GM23248 (cell line): ENCODE data around the gene PDCD7. TPM values are rescaled to one million over a fixed set of nuclear protein-coding genes. Genes with fewer than 3 reads are reported as not detected.
"Not testable (repeated sequence)": the region's sequence is repeated elsewhere in the genome, so short reads cannot be mapped to it uniquely, and the experiment has no call there.

Experiments used
- DNase-seq: peaks from one replicate; pipeline ENCODE4 v3.0.0-alpha.2; 2015
- H2AFZ ChIP-seq: fragments of 200-600 bp; sonication (generic); 2 replicates; pipeline ENCODE4 v1.6.1; 2016; ENCODE audit warnings: antibody characterized with exemption
- H3F3A ChIP-seq: fragments of 200-600 bp; sonication (generic); 2 replicates; pipeline ENCODE4 v1.6.1; 2016; ENCODE audit warnings: mild to moderate bottlenecking, antibody characterized with exemption, mixed run types; ENCODE audit not compliant: insufficient read depth
- H3K27ac ChIP-seq: fragments of 200-600 bp; sonication (generic); 2 replicates; pipeline ENCODE4 v1.5.1; 2016; ENCODE audit warnings: mild to moderate bottlenecking
- H3K27me3 ChIP-seq: fragments of 200-600 bp; sonication (generic); replicated peaks from 2 replicates; pipeline ENCODE4 v1.6.1; 2016; ENCODE audit warnings: mild to moderate bottlenecking; ENCODE audit not compliant: insufficient read depth
- H3K36me3 ChIP-seq: fragments of 200-600 bp; sonication (generic); 2 replicates; pipeline ENCODE4 v1.6.1; 2016; ENCODE audit warnings: low read depth, mild to moderate bottlenecking
- H3K4me1 ChIP-seq: fragments of 200-600 bp; sonication (generic); 2 replicates; pipeline ENCODE4 v1.6.1; 2016; ENCODE audit warnings: mild to moderate bottlenecking; ENCODE audit not compliant: insufficient read depth
- H3K4me2 ChIP-seq: fragments of 200-600 bp; sonication (generic); one replicate; pipeline ENCODE4 v1.6.1; 2016; ENCODE audit warnings: mild to moderate bottlenecking; ENCODE audit not compliant: unreplicated experiment
- H3K4me3 ChIP-seq: fragments of 200-600 bp; sonication (generic); 2 replicates; pipeline ENCODE4 v1.5.1; 2016; ENCODE audit warnings: mild to moderate bottlenecking
- H3K79me2 ChIP-seq: fragments of 200-600 bp; sonication (generic); 2 replicates; pipeline ENCODE4 v1.6.1; 2016; ENCODE audit warnings: mild to moderate bottlenecking; ENCODE audit not compliant: insufficient read depth
- H3K9ac ChIP-seq: fragments of 200-600 bp; sonication (generic); 2 replicates; pipeline ENCODE4 v1.6.1; 2016; ENCODE audit warnings: mild to moderate bottlenecking
- H3K9me2 ChIP-seq: fragments of 200-600 bp; sonication (generic); 2 replicates; pipeline ENCODE4 v1.6.1; 2016; ENCODE audit warnings: mixed run types, mild to moderate bottlenecking, moderate library complexity; ENCODE audit not compliant: insufficient read depth
- H3K9me3 ChIP-seq: fragments of 200-600 bp; sonication (generic); one replicate; pipeline ENCODE4 v1.6.1; 2017; ENCODE audit warnings: low read depth
- H4K20me1 ChIP-seq: fragments of 200-600 bp; sonication (generic); 2 replicates; pipeline ENCODE4 v1.6.0; 2016; ENCODE audit not compliant: insufficient read depth
- EZH2 ChIP-seq: fragments of 200-600 bp; sonication (generic); IDR thresholded peaks from 2 replicates; pipeline ENCODE4 v1.6.1; 2018; ENCODE audit warnings: antibody characterized with exemption, mild to moderate bottlenecking; ENCODE audit not compliant: insufficient read depth, poor library complexity, severe bottlenecking
- EZH2phosphoT487 ChIP-seq: fragments of 200-600 bp; sonication (generic); IDR thresholded peaks from 2 replicates; pipeline ENCODE4 v1.6.1; 2018; ENCODE audit warnings: antibody characterized with exemption, moderate library complexity, mild to moderate bottlenecking, low read depth; ENCODE audit not compliant: insufficient read depth
- WGBS, 2 experiments: methylation state at CpG; one replicate each; pipeline ENCODE4 v1.1.6; 2015 to 2017; ENCODE audit warnings: low lambda C conversion rate in 2 of 2, low coverage in 1 of 2; ENCODE audit errors: missing lambda C conversion rate in 2 of 2; 5-methylcytosine and 5-hydroxymethylcytosine counted together
- in situ Hi-C: fragments of 300-500 bp; cut with MboI; formaldehyde crosslinking; loops from 2 replicates; pipeline ENCODE4 v1.15.0; 2020
- polyA plus RNA-seq: library from polyadenylated mRNA; unstranded; fragments of >200 nt; fragmentation: Nextera tagmentation; extraction: Ambion mirVana; gene quantifications from 2 replicates; pipeline ENCODE4 v1.2.1, GENCODE V29; 2016
- total RNA-seq: library from RNA; depleted of rRNA; stranded (reverse); fragments of >200 nt; shearing (Covaris generic); gene quantifications from 2 replicates; pipeline ENCODE4 v1.2.3, GENCODE V29; 2014

The PDCD7 gene
- total and polyA plus RNA-seq, 2 experiments from 2014 or later = 7.5 to 13.6 TPM

DNA sequence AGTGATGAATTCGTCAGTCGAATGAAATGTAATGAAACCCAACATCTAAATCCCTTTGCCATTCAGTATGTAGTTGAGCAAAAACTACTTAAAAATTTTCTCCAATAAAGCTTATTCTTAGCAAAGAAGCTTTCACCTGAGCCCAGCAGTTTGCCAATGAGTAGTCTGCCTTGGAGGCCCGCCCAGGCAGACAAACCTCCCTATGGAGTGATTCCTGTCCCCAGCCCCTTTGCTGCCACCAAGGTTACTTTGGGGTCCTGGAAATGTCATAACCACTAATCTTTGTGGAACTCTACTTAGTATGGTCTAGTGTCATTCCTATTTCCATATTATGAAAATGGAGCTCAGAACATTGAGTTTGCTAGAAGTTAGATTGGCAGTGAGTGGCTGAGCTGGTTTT lies 30.7 kb downstream of the PDCD7 start:
- in situ Hi-C loops = no loop called here
- H3K9me3 ChIP-seq = no peaks in the 10 kb centered on the region
- no peak overlapping the region for H3K4me2 ChIP-seq
- no peaks in the 10 kb centered on the region for H3F3A ChIP-seq
- no peak overlapping the region for H3K27ac ChIP-seq
- 93 to 97% methylated on average over 3 of the region's 3 CpGs for WGBS, 2 experiments
- peaks cover 16% of the 10 kb centered on the region; the same call in 1 of the 2 replicates for H3K36me3 ChIP-seq
- DNase-seq = no peak
- no peak overlapping the region for H3K9ac ChIP-seq
- no peaks in the 10 kb centered on the region for H3K79me2 ChIP-seq
- no peaks in the 10 kb centered on the region for H3K27me3 ChIP-seq
- H3K4me1 ChIP-seq = no peaks in the 10 kb centered on the region
- H3K9me2 ChIP-seq = no peaks in the 10 kb centered on the region
- no peak overlapping the region for H2AFZ ChIP-seq
- no peaks in the 10 kb centered on the region for H4K20me1 ChIP-seq
- no peak for TF ChIP-seq EZH2
- no peak for TF ChIP-seq EZH2phosphoT487
- no peak overlapping the region for H3K4me3 ChIP-seq

DNA sequence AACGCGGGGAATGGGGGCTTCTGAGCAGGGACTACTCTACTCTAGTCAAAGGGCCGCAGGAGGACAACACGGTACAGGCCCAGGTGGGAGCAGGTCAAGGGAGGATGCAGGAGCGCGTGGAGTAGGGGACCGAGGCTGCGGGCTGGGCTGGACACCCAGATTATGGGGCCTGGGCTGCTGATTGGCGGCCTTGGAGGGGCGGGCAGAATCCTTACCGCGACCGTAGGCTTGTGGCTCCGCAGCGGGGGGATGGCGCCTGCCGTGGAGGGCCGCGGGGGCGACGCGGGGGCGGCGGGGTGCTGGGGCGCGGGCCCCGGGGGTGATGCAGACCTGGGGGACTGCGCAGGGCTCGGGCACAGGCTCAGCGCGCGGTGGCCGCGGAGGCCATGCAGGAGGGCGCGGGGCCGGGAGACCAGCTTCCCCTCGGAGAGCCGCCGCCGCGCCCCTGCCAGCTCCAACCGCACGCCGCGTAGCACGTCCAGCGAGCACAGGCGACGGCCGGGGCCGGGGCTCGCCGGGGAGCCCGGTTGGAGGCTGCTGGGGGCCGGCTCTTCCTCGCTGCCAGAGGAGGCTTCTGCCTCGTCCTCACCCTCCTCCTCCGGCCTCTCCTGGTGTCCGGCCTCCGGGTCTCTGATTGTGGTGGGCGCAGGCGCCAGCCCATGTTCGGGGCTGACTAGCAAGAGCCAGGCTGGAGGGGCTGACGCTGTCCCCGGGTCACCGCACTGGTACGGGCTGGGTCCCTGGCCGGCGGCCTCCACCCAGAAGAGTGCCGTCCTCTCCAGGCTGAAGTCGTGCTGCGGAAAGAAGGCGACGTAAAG lies 31.5 kb downstream of the PDCD7 start:
- in situ Hi-C loops = no loop called here
- 81% methylated on average over 27 to 62 of the region's 75 CpGs for WGBS, 2 experiments
- peaks cover 13% of the 10 kb centered on the region; the same call in 1 of the 2 replicates for H3K36me3 ChIP-seq

DNA sequence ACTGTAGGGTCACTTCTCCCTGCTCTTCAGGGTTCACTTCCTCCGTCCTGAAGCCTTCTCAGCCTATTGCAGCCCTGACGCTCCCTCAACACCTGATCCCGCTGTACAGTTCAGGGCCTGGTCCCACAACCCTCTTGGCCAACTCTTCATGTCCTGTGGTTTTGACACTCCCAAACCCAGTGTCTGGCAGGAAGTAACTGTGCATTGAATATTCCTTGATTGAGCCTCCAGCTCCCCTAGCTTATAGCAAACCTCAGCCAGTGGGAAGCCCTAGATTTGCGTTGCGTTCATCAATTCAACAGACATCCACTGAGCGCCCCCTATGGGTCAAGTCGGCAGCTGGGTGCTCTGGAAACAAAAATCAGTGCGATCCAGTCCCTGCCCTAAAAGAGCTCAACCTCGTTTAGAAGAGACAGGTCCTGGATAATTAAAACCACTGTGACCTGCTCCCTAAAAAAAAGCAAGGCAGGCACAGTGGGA lies 32.2 kb downstream of the PDCD7 start:
- no peak overlapping the region for H3K4me2 ChIP-seq
- H4K20me1 ChIP-seq = no peaks in the 10 kb centered on the region
- H3K9me3 ChIP-seq = no peaks in the 10 kb centered on the region
- H3K4me3 ChIP-seq = no peak overlapping the region
- H3K9ac ChIP-seq = no peak overlapping the region
- H3K27me3 ChIP-seq = no peaks in the 10 kb centered on the region
- in situ Hi-C loops = no loop called here
- H3K79me2 ChIP-seq = no peaks in the 10 kb centered on the region
- 46 to 49% methylated on average over 9 of the region's 9 CpGs for WGBS, 2 experiments
- DNase-seq = peak; percentile 68
- no peak overlapping the region for H3K27ac ChIP-seq
- H3K4me1 ChIP-seq = no peaks in the 10 kb centered on the region
- no peak overlapping the region for H2AFZ ChIP-seq
- H3K36me3 ChIP-seq = peaks cover 13% of the 10 kb centered on the region; the same call in 1 of the 2 replicates
- H3K9me2 ChIP-seq = no peaks in the 10 kb centered on the region
- TF ChIP-seq EZH2phosphoT487 = no peak
- H3F3A ChIP-seq = no peaks in the 10 kb centered on the region

More for the DNA sequence above, 31.5 kb downstream of the PDCD7 start:
- Histone ChIP-seq H2AFZ (no peak overlapping the region), H3K4me2 (no peak overlapping the region), H3K27ac (no peak overlapping the region), H4K20me1 (no peaks in the 10 kb centered on the region), H3K4me1 (no peaks in the 10 kb centered on the region), H3K27me3 (no peaks in the 10 kb centered on the region), H3K4me3 (no peak overlapping the region), H3K9me2 (no peaks in the 10 kb centered on the region), H3F3A (no peaks in the 10 kb centered on the region), H3K79me2 (no peaks in the 10 kb centered on the region), H3K9ac (no peak overlapping the region), H3K9me3 (no peaks in the 10 kb centered on the region)
- DNase-seq = no peak
- TF ChIP-seq EZH2phosphoT487 (no peak), EZH2 (no peak)

DNA sequence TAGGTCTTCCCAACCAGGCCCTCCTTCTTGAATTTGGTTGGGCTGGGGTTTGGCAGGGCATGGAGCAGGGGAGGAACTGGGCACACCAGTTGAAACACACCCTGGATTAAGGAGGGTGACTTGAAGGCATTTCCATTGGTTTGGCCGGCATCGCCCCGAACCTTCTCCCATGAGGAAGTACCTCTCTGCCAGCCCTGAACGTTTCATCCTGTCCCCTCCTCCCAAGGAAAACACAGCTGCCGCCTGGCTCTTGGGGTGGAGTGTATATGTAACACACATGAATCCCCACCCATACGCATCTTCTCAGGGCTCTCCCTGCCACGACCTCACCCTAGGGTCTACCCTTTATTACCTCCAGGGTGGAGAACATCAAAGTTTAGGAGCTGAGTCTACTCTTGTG lies 33.2 kb downstream of the PDCD7 start:
- no peak for DNase-seq
- Histone ChIP-seq H3K36me3 (peaks cover 13% of the 10 kb centered on the region; the same call in 1 of the 2 replicates), H4K20me1 (no peaks in the 10 kb centered on the region), H3K4me3 (no peak overlapping the region), H3K79me2 (no peaks in the 10 kb centered on the region), H3K9me2 (no peaks in the 10 kb centered on the region), H3K27me3 (no peaks in the 10 kb centered on the region), H3F3A (no peaks in the 10 kb centered on the region), H2AFZ (no peak overlapping the region), H3K27ac (no peak overlapping the region), H3K4me2 (no peak overlapping the region), H3K9ac (no peak overlapping the region), H3K4me1 (no peaks in the 10 kb centered on the region), H3K9me3 (no peaks in the 10 kb centered on the region)
- in situ Hi-C loops = no loop called here
- TF ChIP-seq EZH2phosphoT487 (no peak), EZH2 (no peak)
- 70 to 76% methylated on average over 7 of the region's 7 CpGs for WGBS, 2 experiments

DNA sequence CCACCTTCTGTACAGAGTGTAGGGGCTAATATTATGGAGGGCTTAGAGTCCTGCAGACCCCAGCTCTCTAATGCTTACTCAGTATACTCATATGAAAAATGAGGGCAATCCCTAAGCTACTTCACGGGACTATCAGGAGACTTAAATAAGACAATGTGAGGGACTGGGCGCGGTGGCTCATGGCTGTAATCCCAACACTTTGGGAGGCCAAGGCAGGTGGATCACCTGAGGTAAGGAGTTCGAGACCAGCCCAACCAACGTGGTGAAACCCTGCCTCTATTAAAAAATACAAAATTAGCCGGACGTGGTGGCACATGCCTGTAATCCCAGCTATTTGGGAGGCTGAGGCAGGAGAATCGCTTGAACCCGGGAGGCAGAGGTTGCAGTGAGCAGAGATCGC lies 33.8 kb downstream of the PDCD7 start:
- in situ Hi-C loops, DNase-seq, H3K4me3 ChIP-seq, H3K9me3 ChIP-seq, H3K9ac ChIP-seq, H4K20me1 ChIP-seq, H3K4me2 ChIP-seq, H3K9me2 ChIP-seq, H3K4me1 ChIP-seq, H3F3A ChIP-seq, H3K27ac ChIP-seq, H3K27me3 ChIP-seq, H2AFZ ChIP-seq, H3K79me2 ChIP-seq: not testable (repeated sequence)
- WGBS, 2 experiments = 89 to 92% methylated on average over 10 of the region's 10 CpGs
- H3K36me3 ChIP-seq = peaks cover 13% of the 10 kb centered on the region; the same call in 1 of the 2 replicates
